ENCODE measurements around the gene AKAP9.

- no peak for TF ChIP-seq CTCF (IDR thresholded peaks at IDR 0.05)
- TF ChIP-seq EP300 (IDR thresholded peaks at IDR 0.05): no peak
Observed at GRCh38 chr7:92020636-92021035, 80.0 kb downstream of the AKAP9 start.

Data from suprapubic skin (tissue), 3 donors.